GM21526 (cell line): Measurements from ENCODE around the gene EPHB2.

Experiments used
- ATAC-seq: cut with Tn5 transposase; IDR thresholded peaks from one replicate; pipeline ENCODE4 v1.9.1; 2021; ENCODE audit warnings: moderate library complexity; ENCODE audit not compliant: unreplicated experiment, low FRiP score

The EPHB2 gene

GRCh38 chr1:22796642-22797041 lies 86.0 kb downstream of the EPHB2 start:
- ATAC-seq: no peak

GRCh38 chr1:22798083-22798482 lies 87.4 kb downstream of the EPHB2 start:
- no peak for ATAC-seq

- ATAC-seq: no peak
Observed at GRCh38 chr1:22799971-22800370, 89.3 kb downstream of the EPHB2 start.

GRCh38 chr1:22800629-22801028 lies 90.0 kb downstream of the EPHB2 start:
- no peak for ATAC-seq

GRCh38 chr1:22801347-22801746 lies 90.7 kb downstream of the EPHB2 start:
- no peak for ATAC-seq

GRCh38 chr1:22801761-22802160 lies 91.1 kb downstream of the EPHB2 start:
- ATAC-seq: no peak

GRCh38 chr1:22803833-22804232 lies 93.2 kb downstream of the EPHB2 start:
- no peak for ATAC-seq

GRCh38 chr1:22804406-22804805 lies 93.8 kb downstream of the EPHB2 start:
- no peak for ATAC-seq

GRCh38 chr1:22804969-22805671 lies 94.5 kb downstream of the EPHB2 start:
- no peak for ATAC-seq

- no peak for ATAC-seq
Observed at GRCh38 chr1:22805672-22806038, 95.0 kb downstream of the EPHB2 start.

- ATAC-seq: no peak
Observed at GRCh38 chr1:22806584-22806983, 95.9 kb downstream of the EPHB2 start.

- no peak for ATAC-seq
Observed at GRCh38 chr1:22807340-22807739, 96.7 kb downstream of the EPHB2 start.

GRCh38 chr1:22808186-22808675 lies 97.6 kb downstream of the EPHB2 start:
- ATAC-seq: no peak

GRCh38 chr1:22808676-22809483 lies 98.2 kb downstream of the EPHB2 start:
- no peak for ATAC-seq

- no peak for ATAC-seq
Observed at GRCh38 chr1:22809783-22810182, 99.1 kb downstream of the EPHB2 start.

GRCh38 chr1:22810378-22810777 lies 99.7 kb downstream of the EPHB2 start:
- ATAC-seq: no peak

- no peak for ATAC-seq
Observed at GRCh38 chr1:22812092-22812880, 101.6 kb downstream of the EPHB2 start.

GRCh38 chr1:22812993-22813790 lies 102.6 kb downstream of the EPHB2 start:
- no peak for ATAC-seq

GRCh38 chr1:22814176-22815042 lies 103.8 kb downstream of the EPHB2 start:
- ATAC-seq: no peak

- no peak for ATAC-seq
Observed at GRCh38 chr1:22815043-22815365, 104.4 kb downstream of the EPHB2 start.
